ENCODE results near the gene SMC5. TPM values are rescaled to one million over a fixed set of nuclear protein-coding genes. Genes with fewer than 3 reads are reported as not detected.

Gene SMC5
- total RNA-seq, 1 donor from 2014 or later, result 56.2 TPM

DNA sequence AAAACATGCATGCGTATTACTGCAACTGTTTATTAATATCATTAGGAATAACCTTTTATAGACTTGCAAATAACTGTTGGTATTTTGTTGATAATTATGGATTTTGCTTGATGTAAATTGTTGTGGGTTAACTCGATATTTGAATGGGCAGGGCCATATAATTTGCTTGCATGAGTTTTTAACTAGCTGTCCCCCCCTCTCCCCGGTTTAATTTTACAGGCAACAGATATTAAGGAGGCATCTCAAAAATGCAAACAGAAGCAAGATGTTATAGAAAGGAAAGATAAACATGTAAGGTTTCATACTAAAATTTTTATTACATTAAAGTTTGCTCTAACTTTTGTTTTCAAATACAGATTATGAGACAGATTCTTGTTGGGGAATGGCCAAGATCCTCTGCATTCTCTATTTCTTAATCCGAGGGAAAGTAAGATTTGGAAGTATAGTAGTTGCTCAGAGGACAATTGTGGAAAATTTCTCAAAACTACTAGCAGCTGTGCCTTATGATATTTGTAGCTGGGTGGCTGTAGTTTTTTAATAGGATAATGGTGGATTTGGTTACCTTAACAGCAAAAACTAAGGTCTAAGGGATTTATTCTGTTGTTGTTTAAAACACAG lies 27.3 kb downstream of the SMC5 start:
- Mint-ChIP-seq H3K36me3 (peaks cover 55% of the 10 kb centered on the region), H3K27ac (peak overlapping the region; percentile 26), H3K27me3 (ENCODE audit: low read depth) (no peaks in the 10 kb centered on the region), H3K9me3 (peaks cover 7% of the 10 kb centered on the region), H3K4me3 (no peak overlapping the region), H3K4me1 (peaks cover 28% of the 10 kb centered on the region)
- TF ChIP-seq, protein P1, sequence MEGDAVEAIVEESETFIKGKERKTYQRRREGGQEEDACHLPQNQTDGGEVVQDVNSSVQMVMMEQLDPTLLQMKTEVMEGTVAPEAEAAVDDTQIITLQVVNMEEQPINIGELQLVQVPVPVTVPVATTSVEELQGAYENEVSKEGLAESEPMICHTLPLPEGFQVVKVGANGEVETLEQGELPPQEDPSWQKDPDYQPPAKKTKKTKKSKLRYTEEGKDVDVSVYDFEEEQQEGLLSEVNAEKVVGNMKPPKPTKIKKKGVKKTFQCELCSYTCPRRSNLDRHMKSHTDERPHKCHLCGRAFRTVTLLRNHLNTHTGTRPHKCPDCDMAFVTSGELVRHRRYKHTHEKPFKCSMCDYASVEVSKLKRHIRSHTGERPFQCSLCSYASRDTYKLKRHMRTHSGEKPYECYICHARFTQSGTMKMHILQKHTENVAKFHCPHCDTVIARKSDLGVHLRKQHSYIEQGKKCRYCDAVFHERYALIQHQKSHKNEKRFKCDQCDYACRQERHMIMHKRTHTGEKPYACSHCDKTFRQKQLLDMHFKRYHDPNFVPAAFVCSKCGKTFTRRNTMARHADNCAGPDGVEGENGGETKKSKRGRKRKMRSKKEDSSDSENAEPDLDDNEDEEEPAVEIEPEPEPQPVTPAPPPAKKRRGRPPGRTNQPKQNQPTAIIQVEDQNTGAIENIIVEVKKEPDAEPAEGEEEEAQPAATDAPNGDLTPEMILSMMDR (IDR thresholded peaks at IDR 0.05; ENCODE audit: unreplicated experiment), result no peak
- DNase-seq (ENCODE audit: low spot score in 2 of 2, unreplicated experiment in 2 of 2), result no peak

DNA sequence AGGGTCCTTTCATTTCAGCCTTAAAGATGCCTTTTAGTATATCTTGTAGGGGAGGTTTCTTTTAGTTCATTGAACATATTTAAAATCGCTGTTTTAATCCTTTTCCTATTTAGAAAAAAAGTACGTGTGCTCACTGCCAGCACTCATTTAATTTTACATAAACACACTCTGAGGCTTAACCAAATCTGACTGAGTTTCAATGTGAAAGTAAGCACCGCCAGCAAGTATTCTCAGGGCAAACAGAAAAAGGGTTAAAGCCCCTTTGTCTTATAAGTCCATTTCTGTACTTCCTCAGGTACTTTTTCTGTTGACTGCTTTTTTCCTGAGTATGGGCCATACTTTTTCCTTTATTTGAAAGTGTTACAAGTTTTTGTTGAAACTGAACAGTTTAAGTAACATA lies 31.8 kb downstream of the SMC5 start:
- Mint-ChIP-seq H3K36me3 (peaks cover 79% of the 10 kb centered on the region), H3K9me3 (peaks cover 48% of the 10 kb centered on the region), H3K27ac (no peak overlapping the region), H3K27me3 (ENCODE audit: low read depth) (no peaks in the 10 kb centered on the region), H3K4me1 (peaks cover 7% of the 10 kb centered on the region), H3K4me3 (no peak overlapping the region)
- TF ChIP-seq, protein P1 (IDR thresholded peaks at IDR 0.05; ENCODE audit: unreplicated experiment), result no peak
- no peak for DNase-seq (ENCODE audit: low spot score in 2 of 2, unreplicated experiment in 2 of 2)

DNA sequence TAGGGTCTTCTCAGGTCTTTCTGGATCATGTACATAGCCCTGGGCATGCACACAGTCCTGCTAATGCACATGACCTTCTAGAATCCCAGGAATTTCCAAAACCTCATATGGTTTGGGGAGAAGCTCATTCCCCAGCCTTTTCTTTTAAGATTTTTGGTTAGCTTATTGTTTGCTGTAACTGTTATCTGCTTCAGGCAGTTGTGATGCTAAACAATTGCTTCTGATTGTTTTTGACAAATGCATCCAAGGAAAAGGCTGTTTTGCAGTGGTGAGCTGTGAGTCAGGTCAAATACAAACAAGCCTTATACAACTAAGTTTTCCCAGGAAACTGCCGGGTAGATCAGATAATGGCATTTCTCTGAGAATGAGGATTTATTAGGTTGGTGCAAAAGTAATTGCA lies 32.7 kb downstream of the SMC5 start:
- Mint-ChIP-seq H3K36me3 (peaks cover 76% of the 10 kb centered on the region), H3K27ac (no peak overlapping the region), H3K27me3 (ENCODE audit: low read depth) (no peaks in the 10 kb centered on the region), H3K4me3 (no peak overlapping the region), H3K4me1 (no peaks in the 10 kb centered on the region), H3K9me3 (peaks cover 53% of the 10 kb centered on the region)
- TF ChIP-seq, protein P1 (IDR thresholded peaks at IDR 0.05; ENCODE audit: unreplicated experiment), result no peak
- no peak for DNase-seq (ENCODE audit: low spot score in 2 of 2, unreplicated experiment in 2 of 2)

DNA sequence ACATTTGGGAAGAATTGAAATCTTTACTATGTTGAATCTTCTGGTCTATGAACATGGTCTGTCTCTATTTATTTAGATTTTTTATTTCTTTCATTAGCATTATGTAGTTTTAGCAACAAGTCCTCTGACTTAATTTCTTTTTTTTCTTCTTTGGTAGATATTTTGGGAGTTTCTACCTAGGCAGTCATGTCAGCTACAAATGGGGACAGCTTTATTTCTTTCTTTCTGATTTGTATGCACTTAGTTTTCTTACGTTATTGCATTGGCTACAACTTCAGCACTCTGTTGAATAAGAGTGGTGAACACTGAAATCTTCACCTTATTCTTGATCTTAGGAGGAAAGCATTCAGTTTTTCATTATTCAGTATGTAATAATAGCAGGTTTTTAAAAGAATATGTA lies 33.5 kb downstream of the SMC5 start:
- H3K36me3 Mint-ChIP-seq, result peaks cover 74% of the 10 kb centered on the region
- no peak overlapping the region for H3K4me3 Mint-ChIP-seq
- no peak overlapping the region for H3K27ac Mint-ChIP-seq
- no peaks in the 10 kb centered on the region for H3K4me1 Mint-ChIP-seq
- H3K9me3 Mint-ChIP-seq, result peaks cover 53% of the 10 kb centered on the region
- no peak for DNase-seq (ENCODE audit: low spot score in 2 of 2, unreplicated experiment in 2 of 2)
- TF ChIP-seq, protein P1 (IDR thresholded peaks at IDR 0.05; ENCODE audit: unreplicated experiment), result no peak
- H3K27me3 Mint-ChIP-seq (ENCODE audit: low read depth), result no peaks in the 10 kb centered on the region

DNA sequence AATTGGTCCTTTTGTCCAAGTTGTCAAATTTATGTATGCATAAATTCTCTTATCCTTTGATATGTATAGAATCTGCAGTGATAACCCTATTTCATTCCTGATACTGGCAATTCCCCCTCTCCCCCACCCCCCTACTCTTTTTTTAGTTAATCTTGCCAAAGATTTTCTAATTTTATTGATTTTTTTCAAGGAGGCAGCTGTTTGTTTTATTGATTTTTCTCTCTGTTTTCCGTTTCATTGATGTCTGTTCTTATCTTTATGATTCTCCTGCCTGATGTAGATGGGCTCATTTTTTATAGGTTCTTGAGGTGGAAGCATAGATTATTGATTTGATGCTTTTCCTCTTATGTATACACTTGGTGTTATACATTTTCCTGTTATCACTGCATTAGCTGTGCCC lies 34.4 kb downstream of the SMC5 start:
- TF ChIP-seq, protein P1 (IDR thresholded peaks at IDR 0.05; ENCODE audit: unreplicated experiment), result no peak
- no peak overlapping the region for H3K27ac Mint-ChIP-seq
- no peak overlapping the region for H3K4me3 Mint-ChIP-seq
- DNase-seq (ENCODE audit: low spot score in 2 of 2, unreplicated experiment in 2 of 2), result no peak
- H3K27me3 Mint-ChIP-seq (ENCODE audit: low read depth), result no peaks in the 10 kb centered on the region
- peaks cover 70% of the 10 kb centered on the region for H3K36me3 Mint-ChIP-seq
- no peaks in the 10 kb centered on the region for H3K4me1 Mint-ChIP-seq
- H3K9me3 Mint-ChIP-seq, result peaks cover 53% of the 10 kb centered on the region

DNA sequence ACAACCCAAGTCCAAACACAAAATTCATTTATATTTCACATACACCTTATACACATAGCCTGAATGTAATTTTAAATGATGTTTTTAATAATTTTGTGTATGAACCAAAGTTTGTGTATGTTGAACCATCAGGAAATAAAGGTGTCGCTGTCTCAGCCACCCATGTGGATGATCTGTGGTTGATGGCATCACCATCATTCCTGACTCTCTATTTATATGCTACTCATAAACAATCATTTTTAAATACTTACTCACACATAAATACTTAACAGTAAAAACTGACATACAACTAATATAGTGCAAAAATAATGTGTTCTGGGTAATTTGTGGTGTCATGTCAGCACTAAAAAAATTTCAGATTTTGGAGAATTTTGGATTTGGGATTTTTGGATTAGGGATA lies 38.4 kb downstream of the SMC5 start:
- Mint-ChIP-seq H3K36me3 (peaks cover 74% of the 10 kb centered on the region), H3K27me3 (ENCODE audit: low read depth) (no peaks in the 10 kb centered on the region), H3K4me3 (no peak overlapping the region), H3K4me1 (no peaks in the 10 kb centered on the region), H3K27ac (no peak overlapping the region), H3K9me3 (peaks cover 53% of the 10 kb centered on the region)
- no peak for DNase-seq (ENCODE audit: low spot score in 2 of 2, unreplicated experiment in 2 of 2)
- TF ChIP-seq, protein P1 (IDR thresholded peaks at IDR 0.05; ENCODE audit: unreplicated experiment), result no peak
